GM21423 (cell line): ENCODE results near the gene MS4A18.

Experiments used
- ATAC-seq: cut with Tn5 transposase; IDR thresholded peaks from one replicate; pipeline ENCODE4 v1.9.1; 2021; ENCODE audit warnings: mild to moderate bottlenecking, moderate library complexity; ENCODE audit not compliant: unreplicated experiment

The MS4A18 gene

GRCh38 chr11:60785136-60785535 lies 60.6 kb downstream of the MS4A18 start, which contains the start of gene MS4A10:
TSS of gene MS4A10 (plus strand) at chr11:60785333. CDS start at chr11:60790336, 5,003 bp downstream.
- ATAC-seq, result no peak

DNA sequence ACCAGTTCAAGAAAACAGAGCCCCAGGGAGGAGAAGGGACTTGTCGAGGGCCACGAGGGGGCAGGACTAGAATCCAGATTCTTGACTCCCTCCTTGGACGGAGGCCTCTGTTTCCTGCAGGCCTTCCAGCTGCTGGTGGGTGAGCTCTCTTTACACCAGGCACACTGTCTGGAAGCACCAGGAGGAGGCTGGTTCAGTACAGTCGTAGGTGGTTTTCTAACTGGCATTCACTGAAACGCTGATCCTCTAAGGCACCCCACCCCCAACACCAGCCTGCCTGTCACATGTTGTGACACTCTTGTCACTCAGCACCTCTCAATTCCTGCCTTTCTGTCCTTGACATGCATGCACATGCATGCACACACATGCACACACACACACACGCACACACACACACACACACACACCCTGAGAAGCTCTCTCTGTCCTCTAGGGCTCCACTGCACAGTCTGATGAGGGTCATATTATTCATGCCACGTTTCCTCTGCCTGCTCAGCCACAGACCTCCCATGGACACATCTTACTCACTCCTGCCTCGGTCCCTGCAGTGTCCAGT lies 61.4 kb downstream of the MS4A18 start:
- ATAC-seq, result no peak

- no peak for ATAC-seq
Measured at GRCh38 chr11:60786811-60787567, 62.5 kb downstream of the MS4A18 start.

- no peak for ATAC-seq
Measured at GRCh38 chr11:60788401-60789125, 64.0 kb downstream of the MS4A18 start.

DNA sequence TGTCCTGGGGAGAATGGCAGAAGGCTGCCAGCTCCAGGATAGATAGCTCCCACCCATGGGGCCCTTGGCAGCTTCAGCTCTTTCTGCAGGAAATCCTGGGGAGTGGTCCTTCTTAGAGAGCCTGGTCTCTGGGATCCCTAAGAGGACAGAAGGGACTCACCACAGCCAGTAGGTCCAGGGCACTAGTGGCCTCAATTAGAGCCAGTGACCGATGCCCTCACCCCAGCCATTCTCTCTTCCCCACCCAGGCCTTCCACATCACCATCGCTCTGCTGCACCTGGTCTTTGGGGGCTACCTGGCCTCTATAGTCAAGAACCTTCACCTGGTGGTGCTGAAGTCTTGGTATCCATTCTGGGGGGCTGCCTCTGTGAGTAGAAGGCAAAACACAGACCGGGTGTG lies 66.2 kb downstream of the MS4A18 start:
- no peak for ATAC-seq

- ATAC-seq, result no peak
Measured at GRCh38 chr11:60791153-60791933, 66.8 kb downstream of the MS4A18 start.

GRCh38 chr11:60792521-60792920 lies 68.0 kb downstream of the MS4A18 start:
- ATAC-seq, result no peak
